Stimulated activated CD8-positive, alpha-beta memory T cell treated with anti-CD3 and anti-CD28 coated beads, Interleukin-12 subunit alpha, Interleukin-12 subunit beta, amount 100 ng/mL, for 24 hours (primary cell): ENCODE results near the gene TRIP13.
"Not testable (repeated sequence)": the region's sequence is repeated elsewhere in the genome, so short reads cannot be mapped to it uniquely, and the experiment has no call there.

ENCODE experiments used
- DNase-seq: peaks from one replicate; pipeline ENCODE4 v3.0.0-alpha.2; 2020; ENCODE audit errors: extremely low read depth

TRIP13 gene

DNA sequence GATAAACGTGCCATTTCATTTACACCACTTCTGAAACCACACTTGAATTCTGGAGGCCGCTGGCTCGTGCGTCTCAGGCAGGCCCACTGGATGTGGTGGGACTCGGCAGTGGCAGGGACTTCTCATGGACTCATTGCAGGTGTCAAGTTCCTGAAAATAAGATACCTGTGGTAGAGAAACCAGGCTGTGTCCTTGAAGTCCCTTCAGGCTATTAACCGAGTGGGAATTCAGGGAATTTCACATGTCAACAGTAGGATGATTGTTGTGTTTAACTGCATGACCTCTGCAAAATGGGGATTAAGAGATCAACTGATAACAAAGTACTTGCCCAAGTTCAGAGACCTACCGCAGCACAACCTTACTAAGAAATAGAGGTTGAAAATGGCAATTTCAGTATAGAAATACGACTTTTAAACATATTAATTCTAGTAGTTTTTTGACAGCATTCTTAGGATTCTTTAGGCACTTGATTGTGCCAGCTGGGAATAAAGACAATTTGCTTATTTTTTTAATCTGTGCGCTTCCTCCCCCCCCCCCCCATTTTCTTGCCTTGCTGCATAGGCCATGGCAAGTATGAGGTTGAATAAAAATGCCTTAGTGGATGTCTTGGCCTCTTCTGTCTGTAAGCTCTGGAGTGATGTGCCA lies 26.8 kb downstream of the TRIP13 start:
- DNase-seq = no peak

DNA sequence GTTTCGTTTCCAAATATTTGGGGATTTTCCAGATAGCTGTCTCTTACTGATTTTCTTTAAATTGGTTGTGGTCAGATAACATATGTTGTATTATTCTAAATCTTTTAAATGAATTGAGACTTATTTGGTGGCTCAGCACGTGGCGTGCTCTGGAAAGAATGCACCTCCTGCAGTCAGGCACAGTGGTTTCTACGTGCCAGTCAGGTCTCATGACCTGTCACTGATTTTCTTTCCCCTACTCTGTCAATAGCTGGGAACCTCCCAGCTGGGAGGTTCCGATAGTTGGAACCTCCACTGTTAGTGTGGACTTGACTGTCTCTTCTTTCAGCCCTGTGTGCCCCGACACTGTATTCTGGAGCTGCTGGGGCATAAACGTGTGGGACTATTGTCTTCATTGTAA lies 27.6 kb downstream of the TRIP13 start:
- no peak for DNase-seq

DNA sequence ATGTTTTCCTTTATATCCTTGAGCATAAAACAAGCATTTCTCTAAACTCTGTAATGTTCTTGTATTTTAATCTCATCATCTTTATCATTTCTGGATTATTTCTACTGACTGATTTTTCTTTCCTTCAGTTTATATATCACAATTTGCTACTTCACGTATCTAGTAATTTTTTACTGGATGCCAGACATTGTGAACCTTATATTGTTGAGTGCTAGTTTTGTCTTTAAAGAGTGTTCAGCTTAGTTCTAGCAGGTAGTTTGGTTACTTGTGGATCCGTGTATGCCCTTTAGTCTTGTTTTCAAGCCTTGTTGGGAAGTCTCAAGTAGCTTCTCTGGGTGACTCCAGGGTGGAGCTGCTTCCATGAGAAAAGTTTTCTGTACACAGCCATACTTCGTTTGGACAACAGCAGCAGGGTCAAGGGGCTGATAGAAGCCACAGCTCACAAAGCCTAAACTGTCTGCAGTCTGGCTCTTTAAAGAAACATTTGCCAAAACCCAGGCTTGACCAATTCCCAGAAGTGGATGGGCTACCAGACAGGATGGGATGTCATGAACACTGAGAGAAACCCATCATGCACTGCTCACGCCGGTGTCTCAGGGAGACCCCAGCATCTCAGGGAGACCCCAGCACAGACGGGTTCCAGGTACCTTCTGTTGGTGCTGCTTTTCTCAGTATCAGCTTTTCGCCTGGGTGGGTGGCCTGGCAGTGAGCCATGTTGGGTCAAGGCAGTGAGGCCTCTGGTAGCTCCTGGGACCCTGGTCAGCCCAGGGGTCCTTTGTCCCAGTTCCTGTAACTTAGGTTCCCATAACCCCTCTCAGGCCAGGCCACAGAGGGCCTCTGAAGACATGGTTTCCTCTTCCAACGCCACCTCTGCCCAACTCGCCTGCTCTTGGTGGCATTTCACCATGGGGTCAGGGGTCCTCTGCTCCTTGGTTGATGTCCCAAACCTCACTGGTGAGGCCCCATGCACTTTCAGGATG lies 29.1 kb downstream of the TRIP13 start:
- no peak for DNase-seq

DNA sequence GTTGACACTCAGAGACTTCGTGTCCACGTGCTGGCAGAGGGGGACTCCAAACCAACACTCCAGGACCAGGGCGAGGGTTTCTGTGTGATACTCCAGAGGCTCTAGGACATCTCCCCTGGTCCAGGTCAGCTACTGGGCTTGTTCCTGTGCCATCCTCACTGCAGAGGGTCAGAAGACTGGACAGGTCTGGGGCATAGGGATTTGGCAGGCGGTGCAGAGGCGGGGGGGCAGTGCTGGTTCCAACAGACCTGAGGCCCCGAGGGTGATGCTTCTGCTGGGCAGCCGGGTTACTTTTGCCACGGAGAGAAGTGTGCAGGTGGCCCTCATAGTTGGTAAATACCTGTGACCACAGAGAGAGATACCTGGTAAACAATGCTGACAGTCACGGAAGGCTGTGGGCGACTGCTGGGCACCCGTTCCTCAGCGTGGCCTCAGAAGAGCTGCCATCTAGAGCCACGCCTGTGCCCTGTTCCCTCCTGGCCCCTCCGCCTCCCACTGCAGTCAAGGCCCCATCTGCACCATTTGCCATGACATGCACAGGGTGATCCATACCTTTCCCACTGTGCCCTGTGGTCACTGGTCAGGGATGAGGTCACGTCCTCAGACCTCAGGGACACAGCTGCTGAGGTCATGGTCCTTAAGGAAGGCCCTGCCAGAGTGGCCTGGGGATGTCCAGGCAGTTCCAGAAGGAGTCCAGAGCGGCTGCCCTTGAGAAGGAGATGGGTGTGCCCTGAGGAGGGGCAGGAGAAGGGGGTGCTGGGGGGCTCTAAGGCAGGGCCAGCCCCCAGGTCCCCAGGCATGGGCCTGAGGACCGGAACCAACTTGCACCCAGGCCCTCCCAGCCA lies 30.0 kb downstream of the TRIP13 start:
- no peak for DNase-seq

DNA sequence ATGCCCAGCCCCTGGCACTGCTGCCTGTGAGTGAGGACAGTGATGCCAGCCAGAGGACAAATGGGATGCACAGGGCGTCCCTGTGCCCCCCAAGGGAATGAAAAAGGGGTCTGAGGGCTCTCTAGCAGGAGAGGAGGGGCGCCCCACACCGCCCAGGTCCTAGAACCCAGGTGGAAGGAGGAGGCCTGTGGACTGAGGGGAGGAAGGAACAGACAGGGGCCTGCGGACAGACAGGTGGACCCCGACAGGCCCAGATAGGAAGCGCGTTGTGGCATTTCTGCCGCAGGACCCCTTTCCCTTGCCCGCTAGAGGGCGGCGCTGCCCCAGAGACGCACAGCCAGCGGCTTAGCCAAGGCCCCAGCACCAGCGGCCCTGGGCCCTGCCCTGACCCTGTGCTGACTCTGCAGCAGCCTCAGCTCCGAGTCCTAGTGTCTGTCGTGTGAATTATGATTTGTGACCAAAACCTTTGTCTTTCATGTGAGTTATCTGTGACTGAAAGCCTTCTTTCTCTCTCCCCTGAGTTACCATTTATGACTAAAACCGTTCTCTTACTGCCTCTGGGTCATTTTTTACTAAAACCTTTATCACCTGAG lies 30.7 kb downstream of the TRIP13 start:
- DNase-seq = peak; percentile 39

DNA sequence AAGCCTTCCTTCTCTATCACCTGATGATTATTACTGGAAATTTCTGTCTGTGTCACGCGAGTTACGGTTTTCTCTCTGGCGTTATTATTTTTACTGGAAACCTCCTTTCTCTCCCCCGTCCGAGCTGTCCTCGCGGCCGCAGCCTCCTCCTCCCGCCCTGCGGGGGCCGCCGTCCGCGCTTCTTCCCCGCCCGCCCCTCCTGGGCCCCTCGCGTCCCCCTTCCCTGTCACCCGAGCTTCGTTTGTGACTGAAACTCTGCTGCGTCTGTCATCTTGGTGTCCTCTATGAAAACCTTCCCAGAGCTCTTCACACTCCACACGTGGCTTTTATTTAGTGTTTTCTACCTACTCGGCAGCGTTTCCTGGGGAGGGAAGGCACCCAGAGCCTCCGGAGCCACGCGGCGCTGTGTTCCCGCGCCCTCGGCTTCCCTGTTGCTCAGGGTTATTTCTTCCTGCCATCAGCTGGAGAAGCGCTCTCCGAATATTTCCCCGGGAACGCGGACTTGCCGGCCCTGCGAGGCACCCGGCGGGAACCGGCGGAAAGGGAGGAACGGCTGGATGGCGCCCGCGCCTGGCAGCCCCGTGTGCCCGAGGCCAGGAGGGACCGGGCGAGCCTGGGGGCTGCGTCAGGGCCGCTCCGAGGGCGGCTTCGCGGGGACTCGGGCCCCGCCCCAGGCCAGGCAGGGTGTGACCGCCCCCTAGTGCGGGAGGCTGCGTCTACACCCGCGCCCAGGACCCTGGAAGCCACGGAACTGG lies 33.9 kb downstream of the TRIP13 start:
- DNase-seq = no peak

DNA sequence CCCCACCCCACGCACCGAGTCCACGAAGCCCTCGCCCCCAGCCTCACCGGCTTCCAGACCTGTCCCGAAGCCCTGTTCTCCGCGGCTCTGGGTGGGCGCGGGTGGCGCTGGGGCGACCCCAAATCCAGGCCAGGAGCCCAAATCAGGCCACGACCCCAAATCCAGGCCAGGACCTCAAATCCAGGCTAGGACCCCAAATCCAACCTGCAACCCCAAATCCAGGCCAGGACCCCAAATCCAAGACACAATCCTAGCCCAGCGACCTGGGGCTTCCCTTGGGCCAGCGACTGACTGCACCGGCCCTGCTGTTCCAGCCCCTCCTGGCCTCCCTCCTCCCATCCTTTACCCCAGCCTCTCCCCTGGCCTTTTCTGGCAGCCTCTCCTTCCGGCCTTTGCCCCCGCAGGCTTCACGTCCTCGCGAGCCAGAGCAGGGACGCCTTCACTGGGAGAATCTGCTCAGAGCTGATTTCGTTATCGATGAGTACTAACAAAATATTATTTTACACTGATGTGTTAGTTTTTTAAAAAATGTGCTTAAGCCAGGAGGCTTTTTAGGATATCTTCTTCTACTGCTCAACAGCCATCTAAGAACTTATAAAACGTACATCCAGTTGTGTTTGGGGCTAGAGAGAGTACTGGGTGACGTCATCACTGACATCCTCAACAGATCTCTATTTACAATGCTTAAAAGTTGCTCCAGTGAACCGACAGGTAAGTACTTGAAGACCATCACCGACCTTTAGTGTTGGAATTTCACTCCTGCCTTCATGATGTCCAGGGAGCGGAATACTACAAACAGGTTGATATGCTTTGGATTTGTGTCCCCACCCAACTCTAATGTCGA lies 34.7 kb downstream of the TRIP13 start:
- DNase-seq = no peak

DNA sequence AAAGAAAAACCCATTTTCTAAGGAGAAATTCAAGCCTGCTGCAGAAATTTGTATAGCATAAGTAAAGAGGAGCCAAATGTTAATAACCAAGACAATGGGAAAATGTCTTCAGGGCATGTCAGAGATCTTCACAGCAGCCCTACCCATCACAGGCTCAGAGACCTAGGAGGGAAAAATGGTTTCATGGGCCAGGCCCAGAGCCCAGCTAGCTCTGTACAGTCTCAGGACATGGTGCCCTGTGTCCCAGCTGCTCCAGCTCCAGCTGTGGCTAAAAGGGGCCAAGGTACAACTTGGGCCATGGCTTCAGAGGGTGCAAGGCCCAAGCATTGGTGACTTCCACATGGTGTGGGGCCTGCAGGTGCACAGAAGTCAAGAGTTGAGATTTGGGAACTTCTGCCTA lies 36.5 kb downstream of the TRIP13 start:
- not testable (repeated sequence) for DNase-seq

DNA sequence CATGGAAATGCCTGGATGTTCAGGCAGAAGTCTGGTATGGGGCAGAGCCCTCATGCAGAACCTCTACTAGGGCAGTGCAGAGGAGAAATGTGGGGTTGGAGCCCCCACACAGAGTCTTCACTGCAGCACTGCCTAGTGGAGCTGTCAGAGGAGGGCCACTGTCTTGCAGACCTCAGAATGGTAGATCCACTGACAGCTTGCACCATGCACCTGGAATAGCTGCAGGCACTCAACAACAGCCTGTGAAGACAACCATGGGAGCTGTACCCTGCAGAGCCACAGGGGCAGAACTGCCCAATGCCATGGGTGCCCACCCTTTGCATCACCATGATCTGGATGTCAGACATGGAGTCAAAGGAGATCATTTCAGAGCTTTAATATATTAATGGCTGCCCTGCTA lies 36.9 kb downstream of the TRIP13 start:
- no peak for DNase-seq

DNA sequence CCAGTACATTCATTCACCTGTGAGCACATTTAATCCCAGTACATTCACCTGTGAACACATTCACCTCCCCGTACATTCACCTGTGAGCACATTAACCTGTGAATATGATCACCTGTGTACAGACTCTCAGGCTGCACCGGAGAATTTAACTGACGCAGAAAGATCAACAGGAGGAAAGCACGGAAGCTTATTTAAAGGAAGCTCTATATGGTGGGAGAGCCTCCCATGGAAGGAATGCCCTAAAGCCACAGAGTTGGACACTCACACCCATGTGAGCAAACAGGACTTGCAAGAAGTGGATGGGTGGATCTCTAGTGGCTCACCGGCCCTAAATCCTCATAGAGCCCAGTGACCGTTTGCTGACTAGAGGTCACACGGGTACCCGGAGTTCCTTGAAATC lies 38.2 kb downstream of the TRIP13 start:
- DNase-seq = no peak

DNA sequence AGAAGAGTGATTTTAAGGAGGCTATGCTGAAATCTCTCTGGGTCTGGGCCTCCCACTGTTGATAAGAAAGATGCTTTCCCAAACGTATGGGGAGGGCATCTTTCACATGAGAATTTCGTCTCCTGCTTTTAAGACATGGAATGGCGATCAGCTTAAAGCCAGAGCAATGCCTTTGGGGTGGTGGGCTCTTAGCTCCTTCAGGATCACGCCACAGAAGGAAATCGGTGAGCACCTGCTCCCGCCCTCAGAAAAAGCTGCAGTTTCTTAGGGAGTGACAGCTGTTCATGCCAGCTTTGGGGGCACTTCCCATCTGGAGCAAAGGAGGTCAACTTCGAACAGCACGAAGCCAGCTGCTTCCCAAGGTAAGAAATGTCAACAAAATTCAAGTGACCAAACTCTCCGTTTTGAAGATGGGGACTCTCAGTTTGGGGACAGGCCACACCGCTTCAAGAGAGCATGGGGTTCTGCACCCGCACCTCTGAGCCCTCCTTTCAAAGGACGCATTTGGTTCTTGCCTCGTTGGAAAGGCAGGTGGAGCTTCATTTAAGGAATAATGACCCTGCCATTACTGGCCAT lies 39.0 kb downstream of the TRIP13 start:
- no peak for DNase-seq

DNA sequence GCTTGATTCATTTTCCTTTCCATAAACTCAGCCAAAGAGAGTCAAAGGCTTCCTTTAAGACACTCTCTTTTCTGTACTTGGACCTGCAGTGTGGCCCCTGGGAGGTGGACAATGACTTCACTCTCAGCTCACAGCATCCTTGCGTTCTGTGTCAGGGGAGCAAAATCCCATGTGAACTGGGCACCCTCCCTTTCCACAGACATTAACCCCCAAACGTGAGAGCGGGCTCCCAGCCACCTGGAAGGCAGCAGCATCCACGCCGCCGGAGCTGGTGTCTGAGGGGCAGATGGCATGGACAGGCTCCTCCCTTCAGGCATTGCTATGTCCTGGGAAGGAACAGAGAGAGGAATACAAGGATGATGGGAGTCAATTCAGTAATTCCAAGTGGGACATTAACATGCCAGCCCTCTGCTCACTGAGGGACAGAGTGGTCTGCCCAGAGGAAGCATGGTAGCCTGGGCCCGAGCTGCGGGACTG lies 39.5 kb downstream of the TRIP13 start:
- no peak for DNase-seq

DNA sequence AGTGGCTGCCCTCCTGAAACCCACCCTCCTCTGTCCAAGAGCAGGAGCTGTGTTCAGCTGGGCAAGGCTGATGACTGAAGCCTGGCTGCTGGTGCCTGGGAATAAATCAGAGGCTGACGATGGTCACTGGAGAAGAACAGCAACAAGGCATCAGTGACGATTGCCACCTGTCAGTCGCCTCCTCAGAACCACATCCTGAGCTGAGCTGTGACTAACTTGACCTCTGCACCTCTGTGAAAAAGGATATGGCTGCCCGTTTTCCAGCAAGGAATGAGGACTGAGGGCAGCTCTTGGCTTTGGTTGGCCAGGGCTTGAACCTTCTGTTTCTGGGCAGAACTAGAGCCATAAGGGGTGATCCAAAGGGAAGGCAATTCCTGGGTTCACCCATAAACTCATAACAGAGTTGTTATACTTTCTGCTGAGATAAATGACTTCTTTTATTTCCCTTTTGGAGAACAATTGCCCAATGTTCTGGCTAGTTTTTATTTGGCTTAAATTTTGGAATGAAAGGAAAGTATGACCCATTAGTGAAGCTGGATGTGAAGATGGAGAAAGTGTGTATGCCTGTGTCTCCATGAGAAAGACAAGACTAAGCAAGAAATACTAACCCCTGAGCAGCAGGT lies 40.1 kb downstream of the TRIP13 start:
- no peak for DNase-seq

DNA sequence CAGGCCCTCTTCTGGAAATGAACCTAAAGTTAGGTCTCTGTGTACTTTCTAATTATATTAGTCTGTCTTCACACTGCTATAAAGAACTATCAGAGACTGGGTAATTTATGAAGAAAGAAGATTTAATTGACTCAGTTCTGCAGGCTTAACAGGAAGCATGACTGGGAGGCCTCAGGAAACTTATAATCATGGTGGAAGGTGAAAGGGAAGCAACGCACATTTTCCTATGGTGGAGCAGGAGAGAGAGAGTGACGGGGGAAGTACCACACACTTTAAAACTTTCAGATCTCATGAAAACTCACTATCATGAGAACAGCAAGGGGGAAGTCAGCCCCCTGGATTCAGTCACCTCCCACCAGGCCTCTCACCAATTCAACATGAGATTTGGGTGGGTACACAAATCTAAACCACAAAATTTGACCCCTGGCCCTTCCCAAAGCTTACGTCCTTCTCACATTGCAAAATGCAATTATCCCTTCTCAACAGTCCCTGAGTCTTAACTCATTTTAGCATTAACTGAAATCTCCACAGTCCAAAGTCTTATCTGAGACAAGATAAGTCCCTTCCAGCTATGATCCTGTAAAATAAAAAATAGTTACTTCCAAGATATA lies 40.7 kb downstream of the TRIP13 start:
- no peak for DNase-seq

DNA sequence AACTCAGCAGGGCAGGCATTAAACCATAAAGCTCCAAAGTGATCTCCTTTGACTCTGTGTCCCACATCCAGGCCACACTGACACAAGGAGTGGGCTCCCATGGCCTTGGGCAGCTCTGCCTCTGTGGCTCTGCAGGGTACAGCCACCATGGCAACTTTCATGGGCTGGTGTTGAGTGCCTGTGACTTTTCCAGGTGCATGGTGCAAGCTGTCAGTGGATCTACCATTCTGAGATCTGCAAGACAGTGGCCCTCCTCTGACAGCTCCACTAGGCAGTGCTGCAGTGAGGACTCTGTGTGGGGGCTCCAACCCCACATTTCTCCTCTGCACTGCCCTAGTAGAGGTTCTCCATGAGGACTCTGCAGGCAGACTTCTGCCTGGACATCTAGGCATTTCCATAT lies 41.3 kb downstream of the TRIP13 start:
- DNase-seq = not testable (repeated sequence)

DNA sequence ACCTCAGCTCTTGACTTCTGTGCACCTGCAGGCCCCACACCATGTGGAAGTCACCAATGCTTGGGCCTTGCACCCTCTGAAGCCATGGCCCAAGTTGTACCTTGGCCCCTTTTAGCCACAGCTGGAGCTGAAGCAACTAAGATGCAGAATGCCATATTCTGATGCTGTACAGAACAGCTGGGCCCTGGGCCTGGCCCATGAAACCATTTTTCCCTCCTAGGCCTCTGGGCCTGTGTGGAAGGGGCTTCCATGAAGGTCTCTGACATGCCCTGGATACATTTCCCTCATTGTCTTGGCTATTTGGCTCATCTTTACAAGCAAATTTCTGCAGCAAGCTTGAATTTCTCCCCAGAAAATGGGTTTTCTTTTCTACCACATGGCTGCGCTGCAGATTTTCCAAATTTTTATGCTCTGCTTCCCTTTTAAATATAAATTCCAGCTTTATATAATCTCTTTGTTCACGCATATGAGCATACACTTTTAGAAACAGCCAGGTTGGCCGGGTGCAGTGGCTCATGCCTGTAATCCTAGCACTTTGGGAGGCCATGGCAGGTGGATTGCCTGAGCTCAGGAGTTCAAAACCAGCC lies 41.8 kb downstream of the TRIP13 start:
- DNase-seq = not testable (repeated sequence)

DNA sequence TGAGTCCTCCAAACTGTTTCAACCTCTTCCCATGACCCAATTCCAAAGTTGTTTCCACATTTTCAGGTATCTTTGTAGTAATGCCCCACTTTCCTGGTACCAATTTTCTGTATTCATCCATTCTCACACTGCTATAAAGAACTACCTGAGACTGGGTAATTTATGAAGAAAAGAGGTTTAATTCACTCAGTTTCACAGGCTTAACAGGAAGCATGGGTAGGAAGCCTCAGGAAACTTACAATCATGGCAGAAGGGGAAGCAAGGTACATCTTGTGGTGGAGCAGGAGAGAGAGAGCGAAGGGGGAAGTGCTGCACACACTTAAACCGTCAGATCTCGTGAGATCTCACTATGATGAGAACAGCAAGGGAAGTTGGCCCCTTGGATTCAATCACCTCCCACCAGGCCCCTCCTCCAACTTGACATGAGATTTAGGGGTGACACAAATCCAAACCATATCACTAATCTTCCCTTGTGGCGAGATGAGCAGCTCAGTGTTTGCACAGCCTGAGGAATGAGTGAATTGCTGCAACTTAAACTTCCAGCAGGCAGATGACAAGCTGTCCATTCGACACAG lies 42.9 kb downstream of the TRIP13 start:
- no peak for DNase-seq
